ENCODE measurements around the gene CDKN3.
"Not testable (repeated sequence)": the region's sequence is repeated elsewhere in the genome, so short reads cannot be mapped to it uniquely, and the experiment has no call there.

CDKN3 gene

GRCh38 chr14:54457609-54457996 is 60.8 kb downstream of the CDKN3 start:
- no peak for DNase-seq

DNA sequence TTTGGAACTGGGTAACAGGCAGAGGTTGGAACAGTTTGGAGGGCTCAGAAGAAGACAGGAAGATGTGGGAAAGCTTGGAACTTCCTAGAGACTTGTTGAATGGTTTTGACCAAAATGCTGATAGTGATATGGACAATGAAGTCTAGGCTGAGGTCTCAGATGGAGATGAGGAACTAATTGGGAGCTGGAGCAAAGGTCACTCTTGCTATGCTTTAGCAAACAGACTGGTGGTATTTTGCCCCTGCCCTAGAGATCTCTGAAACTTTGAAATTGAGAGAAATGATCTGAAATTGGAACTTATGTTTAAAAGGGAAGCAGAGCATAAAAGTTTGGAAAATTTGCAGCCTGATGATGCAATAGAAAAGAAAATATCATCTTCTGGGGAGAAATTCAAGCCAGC is 61.7 kb downstream of the CDKN3 start:
- DNase-seq: not testable (repeated sequence)

GRCh38 chr14:54459106-54459505 is 62.3 kb downstream of the CDKN3 start:
- no peak for DNase-seq

GRCh38 chr14:54462048-54462447 is 65.2 kb downstream of the CDKN3 start:
- DNase-seq: no peak

DNA sequence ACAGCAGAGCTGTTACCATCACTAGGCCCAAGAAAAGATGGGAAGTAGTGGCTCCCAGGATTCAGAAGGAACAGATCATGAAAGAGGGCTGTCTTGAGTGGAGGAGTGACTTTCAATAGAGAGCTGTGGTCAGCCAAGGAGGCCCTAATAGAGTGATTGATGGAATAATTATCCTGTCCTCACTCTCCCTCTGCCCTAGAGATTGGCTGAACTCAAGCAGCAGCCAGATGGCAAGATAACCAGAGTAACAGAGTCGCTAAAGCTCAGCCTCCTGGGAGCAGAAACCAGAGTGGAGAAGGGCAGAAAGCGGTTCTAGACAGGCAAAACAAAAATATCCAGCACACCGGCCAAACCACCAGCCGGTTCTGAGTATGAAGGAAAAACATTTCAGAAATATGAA is 68.8 kb downstream of the CDKN3 start:
- no peak for DNase-seq

DNA sequence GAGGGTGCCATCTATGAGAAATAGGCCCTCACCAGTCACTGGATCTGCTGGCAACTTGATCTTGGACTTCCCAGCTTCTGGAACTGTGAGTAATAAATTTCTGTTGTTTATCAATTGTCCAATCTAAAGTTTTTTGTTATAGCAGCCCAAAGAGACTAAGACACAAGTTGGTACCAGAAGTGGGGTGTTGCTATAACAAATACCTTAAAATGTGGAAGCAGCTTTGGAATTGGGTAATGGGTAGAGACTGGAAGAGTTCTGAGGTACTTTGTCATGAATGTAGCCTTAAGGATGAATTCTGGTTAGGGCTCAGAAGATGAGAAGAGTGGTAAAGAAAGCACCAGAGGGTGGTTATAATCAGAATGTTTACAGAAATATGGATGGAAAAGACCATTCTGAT is 70.5 kb downstream of the CDKN3 start:
- no peak for DNase-seq
